CD4-positive, alpha-beta T cell treated with Interleukin-6 for 4 hours (primary cell): ENCODE results near the gene PRKN.

ENCODE experiments used
- DNase-seq: peaks from one replicate; pipeline ENCODE4 v3.0.0-alpha.2; 2020; ENCODE audit warnings: mixed read lengths

PRKN gene

GRCh38 chr6:162220876-162221275 lies 506.7 kb downstream of the PRKN start:
- no peak for DNase-seq

GRCh38 chr6:162219266-162219665 lies 508.3 kb downstream of the PRKN start:
- DNase-seq = no peak

GRCh38 chr6:162217811-162218493 lies 509.6 kb downstream of the PRKN start:
- DNase-seq = no peak

GRCh38 chr6:162217058-162217457 lies 510.5 kb downstream of the PRKN start:
- DNase-seq = no peak

GRCh38 chr6:162211777-162212176 lies 515.8 kb downstream of the PRKN start:
- no peak for DNase-seq

- DNase-seq = no peak
Measured at GRCh38 chr6:162211022-162211421, 516.5 kb downstream of the PRKN start.

- DNase-seq = no peak
Measured at GRCh38 chr6:162203287-162203686, 524.3 kb downstream of the PRKN start.

- DNase-seq = no peak
Measured at GRCh38 chr6:162200945-162201690, 526.4 kb downstream of the PRKN start.

GRCh38 chr6:162200041-162200440 lies 527.5 kb downstream of the PRKN start:
- DNase-seq = no peak

GRCh38 chr6:162198925-162199324 lies 528.6 kb downstream of the PRKN start:
- DNase-seq = no peak

- no peak for DNase-seq
Measured at GRCh38 chr6:162198076-162198475, 529.5 kb downstream of the PRKN start.

GRCh38 chr6:162195441-162195840 lies 532.1 kb downstream of the PRKN start:
- no peak for DNase-seq

- no peak for DNase-seq
Measured at GRCh38 chr6:162190981-162191380, 536.6 kb downstream of the PRKN start.

GRCh38 chr6:162187168-162187935 lies 540.2 kb downstream of the PRKN start:
- DNase-seq = no peak

GRCh38 chr6:162184465-162184864 lies 543.1 kb downstream of the PRKN start:
- DNase-seq = no peak

- no peak for DNase-seq
Measured at GRCh38 chr6:162181741-162182401, 545.7 kb downstream of the PRKN start.

- DNase-seq = no peak
Measured at GRCh38 chr6:162181111-162181510, 546.5 kb downstream of the PRKN start.

- DNase-seq = no peak
Measured at GRCh38 chr6:162179196-162179951, 548.2 kb downstream of the PRKN start.

- no peak for DNase-seq
Measured at GRCh38 chr6:162178666-162179065, 548.9 kb downstream of the PRKN start.

- DNase-seq = no peak
Measured at GRCh38 chr6:162178266-162178665, 549.3 kb downstream of the PRKN start.

GRCh38 chr6:162177746-162178145 lies 549.8 kb downstream of the PRKN start:
- DNase-seq = no peak

- DNase-seq = no peak
Measured at GRCh38 chr6:162173466-162173865, 554.1 kb downstream of the PRKN start.
